GM18520 (cell line): ENCODE results near the gene COL21A1.

Source experiments
- ATAC-seq: cut with Tn5 transposase; IDR thresholded peaks from one replicate; pipeline ENCODE4 v1.9.1; 2021; ENCODE audit not compliant: unreplicated experiment

COL21A1 gene

DNA sequence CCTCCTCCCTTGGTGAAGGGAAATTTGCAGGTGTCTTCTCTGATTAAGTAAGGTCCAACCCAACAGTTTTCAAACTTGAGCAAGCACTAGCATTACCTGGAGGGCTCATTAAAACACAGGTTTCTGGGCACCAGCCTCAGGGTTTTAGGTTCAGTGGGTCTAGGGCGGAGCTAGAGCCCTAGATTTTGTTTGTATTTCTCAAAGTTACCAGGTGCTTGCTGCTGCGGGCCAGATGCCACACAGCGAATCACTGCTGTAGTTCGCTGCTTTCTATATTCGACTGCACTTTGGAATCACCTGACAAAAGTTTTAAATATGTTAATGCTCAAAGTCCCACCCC is 869 bp downstream of the COL21A1 start:
- ATAC-seq: no peak

- ATAC-seq: no peak
Observed at GRCh38 chr6:56245903-56246351, 1.5 kb downstream of the COL21A1 start.

- ATAC-seq: no peak
Observed at GRCh38 chr6:56244528-56245253, 2.7 kb downstream of the COL21A1 start.

DNA sequence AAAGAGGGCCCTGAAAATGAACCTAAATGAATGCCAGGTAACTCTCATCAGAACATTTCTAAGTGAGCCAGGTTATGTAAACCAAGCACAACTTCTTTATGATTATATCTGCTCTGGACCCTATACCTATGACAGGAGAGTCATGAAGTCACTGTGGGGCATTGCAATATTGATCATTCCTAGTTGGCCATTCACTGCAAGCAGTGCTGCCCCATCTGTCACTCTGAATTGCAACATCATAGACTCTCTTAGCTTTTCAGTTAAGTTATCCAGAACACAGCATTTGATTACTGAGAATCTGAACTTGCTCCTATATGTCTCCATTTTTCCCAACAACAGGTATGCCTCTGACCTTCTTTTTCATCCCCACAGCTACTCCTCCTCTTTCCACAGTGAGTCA is 3.3 kb downstream of the COL21A1 start:
- ATAC-seq: no peak

DNA sequence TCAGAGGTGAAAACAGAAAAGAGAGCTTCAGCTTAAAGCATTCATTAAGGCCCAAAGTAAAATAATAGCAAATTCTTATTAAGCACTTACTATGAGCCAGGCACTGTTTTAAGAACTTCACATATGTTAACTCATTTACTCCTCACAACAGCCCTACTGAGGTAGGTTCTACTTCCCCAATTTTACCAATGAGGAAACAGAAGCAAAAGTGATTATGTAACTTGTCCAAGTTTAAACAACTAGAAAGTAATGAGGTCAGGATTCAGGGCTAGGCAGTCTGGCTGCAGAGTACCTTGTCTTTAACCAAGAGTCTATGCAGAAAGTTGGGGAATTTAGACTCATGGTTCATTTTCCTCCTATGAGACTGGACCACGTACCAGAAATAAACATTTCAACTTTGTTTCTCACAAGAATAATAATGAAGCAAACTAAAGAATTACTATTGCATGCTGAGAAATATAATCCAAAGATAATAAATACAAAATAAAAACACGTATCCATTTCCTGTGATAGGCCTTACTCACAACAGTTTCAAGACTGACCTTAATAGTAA is 3.8 kb downstream of the COL21A1 start:
- ATAC-seq: peak; percentile 50

DNA sequence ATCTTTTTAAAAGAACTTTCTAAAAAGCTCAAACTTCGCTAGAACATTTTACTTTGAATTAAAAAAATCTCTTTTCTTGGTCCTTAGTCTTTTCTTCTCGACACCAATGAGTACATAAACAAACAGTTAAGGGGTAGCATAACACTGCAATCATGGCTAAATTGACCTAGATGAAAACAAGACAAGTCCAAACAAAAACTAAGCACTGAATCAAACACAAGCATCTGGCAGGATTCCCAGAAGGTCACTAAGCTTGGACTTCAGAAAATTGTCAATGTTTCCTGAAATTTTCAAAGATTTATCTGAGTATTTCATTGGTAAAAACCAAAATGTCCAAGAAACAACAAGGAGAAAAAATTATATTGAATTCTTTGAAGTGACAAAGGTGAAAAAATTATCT is 5.0 kb downstream of the COL21A1 start:
- no peak for ATAC-seq

DNA sequence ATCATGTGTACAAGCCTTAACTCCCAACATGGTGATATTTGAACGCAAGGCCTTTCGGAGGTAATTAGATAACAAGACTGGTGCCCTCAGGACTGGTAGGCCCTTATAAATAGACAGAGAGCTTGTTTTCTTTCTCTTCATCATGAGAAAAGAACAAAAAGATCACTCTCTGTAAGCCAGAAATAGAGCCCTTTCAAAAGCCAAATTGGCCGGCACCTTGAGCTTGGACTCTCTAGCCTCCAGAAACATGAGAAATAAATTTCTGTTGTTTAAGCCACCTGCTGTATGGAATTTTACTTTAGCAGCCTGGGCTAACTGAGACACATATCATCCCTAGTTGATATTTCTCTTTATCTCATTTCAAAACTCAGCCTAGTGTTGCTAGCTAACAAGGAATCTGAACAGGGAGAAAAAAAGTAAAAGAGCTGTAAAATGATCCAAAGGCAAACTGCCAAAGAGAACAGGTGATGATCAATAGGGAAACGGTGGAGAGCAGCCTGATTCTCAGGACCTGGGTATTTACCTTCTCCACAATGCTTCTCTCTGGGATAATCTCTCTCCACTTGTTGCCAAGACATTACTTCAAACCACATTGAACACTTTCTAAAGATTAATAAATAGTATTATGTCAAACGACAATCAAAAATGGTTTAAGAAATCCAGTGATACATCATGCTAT is 6.1 kb downstream of the COL21A1 start:
- no peak for ATAC-seq

DNA sequence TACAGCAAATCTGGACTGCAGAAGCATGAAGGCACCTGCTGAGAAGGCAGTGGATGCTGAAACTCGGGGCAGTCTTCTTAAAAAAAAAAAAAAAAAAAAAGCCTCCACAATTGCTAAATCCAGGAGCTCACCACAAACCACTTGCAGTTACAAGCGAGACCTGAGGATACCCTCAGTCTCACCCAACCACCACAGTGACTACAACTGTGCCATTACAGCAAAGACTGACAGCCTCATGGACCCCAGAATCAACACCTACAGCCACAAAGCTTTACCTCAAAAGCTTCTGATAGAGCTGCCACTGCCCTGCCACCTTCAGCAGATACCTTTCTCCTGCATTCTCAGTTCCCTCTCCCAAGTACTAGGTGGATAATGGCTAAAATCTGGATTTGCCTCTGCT is 9.0 kb downstream of the COL21A1 start:
- ATAC-seq: no peak

DNA sequence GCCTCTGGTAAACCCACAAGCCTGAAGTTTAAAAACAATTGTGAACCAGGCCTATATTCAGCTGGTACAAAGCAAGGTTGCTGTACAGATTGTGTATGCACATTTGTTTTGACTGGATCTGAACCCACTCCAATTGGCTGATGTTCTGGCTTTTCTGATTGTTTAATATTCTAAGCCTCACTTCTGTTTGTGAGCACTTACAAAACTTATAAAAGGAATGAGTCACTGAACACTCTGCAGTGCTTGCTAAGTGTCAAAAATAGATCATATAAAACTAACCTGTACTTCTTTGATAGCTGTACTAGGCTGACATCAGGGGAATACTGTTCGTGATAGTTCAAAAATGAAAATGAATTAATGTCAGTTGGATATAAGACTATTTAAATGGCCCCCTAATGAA is 12.1 kb downstream of the COL21A1 start:
- no peak for ATAC-seq

- no peak for ATAC-seq
Observed at GRCh38 chr6:56232436-56232835, 14.9 kb downstream of the COL21A1 start.

- ATAC-seq: no peak
Observed at GRCh38 chr6:56231827-56232226, 15.6 kb downstream of the COL21A1 start.

- ATAC-seq: no peak
Observed at GRCh38 chr6:56230976-56231566, 16.3 kb downstream of the COL21A1 start.

DNA sequence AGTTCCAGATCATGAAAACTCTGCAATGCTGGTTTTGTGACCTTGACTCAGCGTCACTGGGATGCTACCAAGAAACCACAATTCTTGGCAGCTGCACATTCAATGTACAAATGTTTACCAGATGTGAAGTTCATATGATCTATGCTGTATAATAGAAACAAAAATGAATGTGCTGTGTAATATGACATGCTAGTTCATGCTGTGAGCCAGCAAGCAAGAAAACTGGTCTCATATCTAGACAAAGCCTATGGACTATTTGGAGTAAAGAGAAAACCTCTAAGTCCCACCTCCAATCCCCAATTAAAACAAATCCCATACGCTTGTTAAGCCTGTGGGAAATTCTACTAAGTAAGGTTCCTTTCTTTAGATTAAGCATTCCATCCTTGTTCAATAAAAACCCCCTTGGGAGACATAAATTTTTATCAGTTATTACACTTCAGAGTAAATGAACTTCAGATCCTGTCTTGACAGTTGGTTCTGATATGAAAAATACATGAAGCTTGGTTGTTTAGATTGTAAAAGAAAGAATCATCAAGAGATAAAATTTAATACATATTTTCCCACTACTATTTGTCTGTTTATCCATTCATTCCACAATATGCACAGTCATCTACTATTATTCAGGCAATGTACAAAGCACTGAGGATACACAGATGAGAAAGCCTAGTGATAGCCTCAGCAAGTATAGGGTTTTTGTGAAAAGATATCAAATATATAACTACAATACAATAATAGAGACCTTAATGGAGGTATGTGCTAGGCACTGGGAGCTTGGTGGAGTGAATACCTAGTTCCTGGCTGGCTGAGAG is 20.1 kb downstream of the COL21A1 start:
- no peak for ATAC-seq

- no peak for ATAC-seq
Observed at GRCh38 chr6:56223995-56224394, 23.4 kb downstream of the COL21A1 start.

DNA sequence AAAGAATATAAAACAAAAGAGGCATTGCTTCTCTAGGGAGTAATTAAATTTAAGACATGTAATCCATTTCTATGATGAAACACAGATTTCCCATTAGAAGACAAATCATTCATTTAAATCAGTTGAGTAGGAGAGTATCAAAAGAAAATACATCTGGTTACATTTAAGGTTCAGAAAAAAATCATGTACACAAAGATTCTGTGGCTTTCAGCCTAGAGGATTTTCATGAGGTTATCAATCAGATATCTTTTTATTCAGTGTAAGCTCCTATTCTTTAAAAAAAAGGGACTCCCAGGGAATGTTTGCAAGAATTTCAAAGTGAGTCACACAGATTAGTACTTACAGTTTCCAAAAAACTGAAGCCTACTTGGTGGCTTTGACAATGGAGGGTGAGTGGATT is 24.9 kb downstream of the COL21A1 start:
- no peak for ATAC-seq

- ATAC-seq: no peak
Observed at GRCh38 chr6:56220078-56220477, 27.3 kb downstream of the COL21A1 start.

DNA sequence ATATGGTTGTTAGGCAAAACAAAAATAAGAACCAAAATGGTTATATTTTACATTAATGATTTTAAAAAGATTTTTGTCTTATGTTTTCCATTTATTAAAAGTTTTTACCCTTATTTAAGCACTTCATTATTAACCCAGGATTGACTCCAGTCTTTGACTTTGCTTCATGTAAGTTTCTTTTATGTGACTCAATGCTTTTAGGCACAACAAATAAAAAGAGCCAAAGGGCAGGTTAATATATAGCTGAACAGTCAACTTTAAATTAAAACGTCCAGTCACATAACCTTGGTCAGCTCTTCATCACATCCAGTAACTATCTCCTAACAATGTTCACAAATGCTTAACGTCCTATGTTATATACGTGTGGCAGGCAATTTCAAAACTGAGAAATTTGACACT is 32.7 kb downstream of the COL21A1 start:
- no peak for ATAC-seq

- no peak for ATAC-seq
Observed at GRCh38 chr6:56214041-56214702, 33.2 kb downstream of the COL21A1 start.

DNA sequence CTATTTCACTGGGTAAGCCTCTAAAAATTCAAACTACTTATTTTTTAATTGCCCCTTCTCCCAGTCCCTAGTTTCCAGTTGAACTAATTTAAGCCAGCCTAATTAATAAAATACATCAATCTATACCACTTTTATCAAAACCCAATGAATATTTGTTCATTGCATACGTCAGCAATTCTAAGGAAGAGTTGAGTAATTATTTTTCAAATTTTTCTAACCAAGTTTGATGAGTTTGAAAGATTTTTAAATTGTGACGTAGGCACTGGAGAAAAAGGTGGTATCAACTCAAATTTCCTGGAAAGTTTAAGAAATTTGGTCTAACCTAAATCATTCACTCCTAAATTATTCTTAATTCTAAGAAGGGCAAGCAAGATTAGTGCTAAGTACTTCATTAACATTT is 35.7 kb downstream of the COL21A1 start:
- no peak for ATAC-seq

DNA sequence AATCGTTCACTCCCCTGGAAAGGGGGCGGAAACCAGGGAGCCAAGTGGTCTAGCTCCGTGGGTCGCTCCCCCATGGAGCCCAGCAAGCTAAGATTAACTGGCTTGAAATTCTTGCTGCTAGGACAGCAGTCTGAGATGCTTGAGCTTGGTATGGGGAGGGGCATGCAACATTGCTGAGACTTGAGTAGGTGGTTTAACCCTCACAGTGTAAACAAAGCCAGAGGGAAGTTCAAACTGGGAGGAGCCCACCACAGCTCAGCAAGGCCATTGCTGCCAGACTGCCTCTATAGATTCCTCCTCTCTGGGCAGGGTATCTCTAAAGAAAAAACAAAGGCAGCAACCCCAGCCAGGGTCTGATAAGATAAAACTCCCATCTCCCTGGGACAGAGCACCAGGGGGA is 43.2 kb downstream of the COL21A1 start:
- ATAC-seq: no peak

DNA sequence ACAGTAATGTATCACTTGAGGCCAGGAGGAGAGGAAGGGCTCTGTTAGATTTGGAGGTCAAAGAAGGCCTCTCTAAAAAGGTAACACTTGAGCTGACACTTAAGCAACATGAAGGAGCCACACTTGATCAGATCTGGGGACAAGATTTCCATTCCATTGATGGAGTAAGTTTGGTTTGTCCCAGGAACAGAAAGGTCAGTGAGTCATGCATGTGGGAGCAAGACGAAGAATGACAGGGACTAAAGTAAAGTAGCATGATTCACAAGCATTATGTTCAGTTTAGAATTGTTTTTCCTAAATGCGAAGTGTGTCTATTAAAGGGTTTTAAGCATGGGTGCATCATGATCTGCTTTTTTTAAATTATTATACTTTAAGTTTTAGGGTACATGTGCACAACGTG is 47.4 kb downstream of the COL21A1 start:
- ATAC-seq: no peak
